Activated naive CD4-positive, alpha-beta T cell treated with anti-CD3 and anti-CD28 coated beads, Interleukin-2, amount 50 U/mL, for 72 hours (primary cell): ENCODE measurements around the gene TWF2. TPM values are rescaled to one million over a fixed set of nuclear protein-coding genes. Genes with fewer than 3 reads are reported as not detected.

Experiments
- ATAC-seq, 2 donors: fragments of 150-1000 bp; cut with Tn5 transposase; 2 replicates each; pipeline ENCODE4 v1.10.0; 2021; ENCODE audit warnings: mild to moderate bottlenecking in 2 of 2, moderate library complexity in 2 of 2
- DNase-seq, 2 donors: peaks; one replicate each; pipeline ENCODE4 v3.0.0; 2021 to 2022; ENCODE audit warnings: low spot score in 2 of 2
- H3K27ac Mint-ChIP-seq, 2 donors: one replicate each; pipeline ENCODE4 v1.8.0; 2022; ENCODE audit warnings: mild to moderate bottlenecking in 2 of 2, mixed read lengths in 2 of 2
- H3K36me3 Mint-ChIP-seq, 2 donors: one replicate each; pipeline ENCODE4 v1.8.0; 2022; ENCODE audit warnings: mixed read lengths in 2 of 2
- H3K9me3 Mint-ChIP-seq, 2 donors: one replicate each; pipeline ENCODE4 v1.8.0; 2022; ENCODE audit warnings: mixed read lengths in 2 of 2
- total RNA-seq, 2 donors: library from RNA; stranded (reverse); gene quantifications; one replicate each; pipeline ENCODE4 v1.2.3, GENCODE V29; 2022

TWF2 gene
- total RNA-seq, 2 donors from 2014 or later: 75.8 to 139 TPM

- peaks cover 10 to 47% of the 10 kb centered on the region in 2 donors for H3K36me3 Mint-ChIP-seq
- H3K27ac Mint-ChIP-seq: peak overlapping the region; percentile 86 to 97
- H3K9me3 Mint-ChIP-seq: no peaks in the 10 kb centered on the region
- peak in 1 of 2 donors; percentile 6 for ATAC-seq
- no peak for DNase-seq
Observed at GRCh38 chr3:52246728-52247408, 7.9 kb upstream of the TWF2 start.

- peak overlapping the region; percentile 86 to 97 for H3K27ac Mint-ChIP-seq
- H3K9me3 Mint-ChIP-seq: no peaks in the 10 kb centered on the region
- DNase-seq (no peak), ATAC-seq (peak; percentile 4 to 14)
- peaks cover 10 to 48% of the 10 kb centered on the region in 2 donors for H3K36me3 Mint-ChIP-seq
Observed at GRCh38 chr3:52246264-52246620, 7.3 kb upstream of the TWF2 start.

- DNase-seq: peak in 1 of 2 donors; percentile 53
- peak; percentile 32 to 37 for ATAC-seq
- H3K27ac Mint-ChIP-seq: peak within 1 kb of the TSS; percentile 88 to 97
- H3K36me3 Mint-ChIP-seq: peaks cover 10 to 53% of the 10 kb centered on the region in 2 donors
- H3K9me3 Mint-ChIP-seq: no peaks in the 10 kb centered on the region
Observed at GRCh38 chr3:52245322-52246263, 6.6 kb upstream of the TWF2 start, which contains the start of gene PPM1M. Gene PPM1M, plus strand, starts transcription at chr3:52245759. Its CDS starts 66 bp downstream, at chr3:52245825.

- ATAC-seq (peak; percentile 29 to 55), DNase-seq (no peak)
- Mint-ChIP-seq H3K9me3 (no peaks in the 10 kb centered on the region), H3K27ac (peak overlapping the region; percentile 86 to 88), H3K36me3 (peaks cover 18 to 67% of the 10 kb centered on the region in 2 donors)
Observed at GRCh38 chr3:52243791-52244628, 5.1 kb upstream of the TWF2 start.

GRCh38 chr3:52242039-52242438 is 3.1 kb upstream of the TWF2 start:
- peak overlapping the region; percentile 38 to 50 for H3K27ac Mint-ChIP-seq
- H3K9me3 Mint-ChIP-seq: no peaks in the 10 kb centered on the region
- ATAC-seq (no peak), DNase-seq (no peak)
- H3K36me3 Mint-ChIP-seq: peaks cover 22 to 52% of the 10 kb centered on the region in 2 donors

GRCh38 chr3:52240886-52241370 is 2.0 kb upstream of the TWF2 start:
- peak; percentile 4 to 25 for ATAC-seq
- H3K9me3 Mint-ChIP-seq: no peaks in the 10 kb centered on the region
- H3K27ac Mint-ChIP-seq: peak overlapping the region; percentile 94 to 99
- peaks cover 14 to 48% of the 10 kb centered on the region in 2 donors for H3K36me3 Mint-ChIP-seq
- DNase-seq: no peak

GRCh38 chr3:52240059-52240885 is 1.3 kb upstream of the TWF2 start:
- no peaks in the 10 kb centered on the region for H3K9me3 Mint-ChIP-seq
- ATAC-seq: peak; percentile 39 to 55
- H3K36me3 Mint-ChIP-seq: peaks cover 14 to 48% of the 10 kb centered on the region in 2 donors
- DNase-seq: peak; percentile 58 to 74
- peak overlapping the region; percentile 94 to 99 for H3K27ac Mint-ChIP-seq

GRCh38 chr3:52238193-52238760 is 681 bp downstream of the TWF2 start:
- peak in 1 of 2 donors; percentile 1 for ATAC-seq
- peak in 1 of 2 donors; percentile 33 for DNase-seq
- peak overlapping the region; percentile 85 to 94 for H3K27ac Mint-ChIP-seq
- peaks cover 14 to 39% of the 10 kb centered on the region in 2 donors for H3K36me3 Mint-ChIP-seq
- H3K9me3 Mint-ChIP-seq: no peaks in the 10 kb centered on the region

- Mint-ChIP-seq H3K27ac (peak overlapping the region; percentile 81 to 94), H3K9me3 (no peaks in the 10 kb centered on the region), H3K36me3 (peaks cover 14 to 36% of the 10 kb centered on the region in 2 donors)
- DNase-seq (peak in 1 of 2 donors; percentile 2), ATAC-seq (no peak)
Observed at GRCh38 chr3:52237657-52238172, 1.2 kb downstream of the TWF2 start.

GRCh38 chr3:52237006-52237656 is 1.8 kb downstream of the TWF2 start:
- H3K36me3 Mint-ChIP-seq: peaks cover 14 to 34% of the 10 kb centered on the region in 2 donors
- H3K9me3 Mint-ChIP-seq: no peaks in the 10 kb centered on the region
- peak overlapping the region; percentile 81 to 94 for H3K27ac Mint-ChIP-seq

GRCh38 chr3:52236424-52236886 is 2.5 kb downstream of the TWF2 start:
- Mint-ChIP-seq H3K9me3 (no peaks in the 10 kb centered on the region), H3K27ac (peak overlapping the region; percentile 62 to 75), H3K36me3 (peaks cover 14 to 34% of the 10 kb centered on the region in 2 donors)
- ATAC-seq (no peak), DNase-seq (no peak)

More at GRCh38 chr3:52237006-52237656, 1.8 kb downstream of the TWF2 start:
- peak in 1 of 2 donors; percentile 1 for DNase-seq
- ATAC-seq: no peak

GRCh38 chr3:52234516-52235447 is 4.2 kb downstream of the TWF2 start:
- Mint-ChIP-seq H3K27ac (peak overlapping the region; percentile 79 to 81), H3K36me3 (peaks cover 11 to 32% of the 10 kb centered on the region in 2 donors), H3K9me3 (no peaks in the 10 kb centered on the region)
- no peak for ATAC-seq
- DNase-seq: no peak

- Mint-ChIP-seq H3K27ac (peak overlapping the region; percentile 79 to 81), H3K9me3 (no peaks in the 10 kb centered on the region), H3K36me3 (peaks cover 5 to 25% of the 10 kb centered on the region in 2 donors)
- DNase-seq: no peak
- ATAC-seq: no peak
Observed at GRCh38 chr3:52233968-52234367, 5.0 kb downstream of the TWF2 start.
